ENCODE data around the gene EDRF1. TPM values are rescaled to one million over a fixed set of nuclear protein-coding genes. Genes with fewer than 3 reads are reported as not detected.

The EDRF1 gene
- total and polyA plus RNA-seq, 2 donors from 2014 or later = 11.4 to 25.3 TPM

DNA sequence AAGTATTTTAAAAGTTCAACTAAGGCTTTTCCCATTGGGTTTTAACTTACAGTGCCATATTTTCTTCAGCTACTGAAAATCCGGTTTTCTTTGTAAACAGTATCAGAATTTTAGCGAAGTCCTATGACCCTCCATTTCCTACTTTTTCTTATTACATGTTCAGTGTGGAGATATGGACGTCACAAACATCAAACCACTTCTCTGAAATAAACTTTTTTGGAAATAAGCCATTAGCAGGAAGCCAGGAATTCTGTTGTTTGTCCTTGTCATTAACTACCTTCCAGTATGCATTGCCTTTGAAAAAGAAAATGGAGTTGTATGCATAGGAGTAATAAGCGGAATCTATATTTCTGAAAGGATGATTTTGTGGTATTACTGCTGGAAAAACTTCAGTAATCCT, 47.0 kb downstream of the EDRF1 start:
- FAIRE-seq (no peak), DNase-seq (no peak)
- H3K9ac ChIP-seq (ENCODE audit: low read length in 3 of 3) = no peak overlapping the region
- intact Hi-C loops (cut with DNase I) = no loop called here
- H3K4me1 ChIP-seq (ENCODE audit: control insufficient read depth in 2 of 3, insufficient read depth in 2 of 3, low read depth in 1 of 3, low read length in 3 of 3) = peaks cover 0 to 3% (median 0%) of the 10 kb centered on the region in 3 donors
- no peak overlapping the region for H3K27ac ChIP-seq (ENCODE audit: low read depth in 2 of 2, low read length in 2 of 2)
- H3K9me3 ChIP-seq (ENCODE audit: control insufficient read depth in 2 of 3, insufficient read depth in 1 of 3, low read length in 3 of 3) = no peaks in the 10 kb centered on the region
- H3K4me3 ChIP-seq (ENCODE audit: low read length in 3 of 3) = no peak overlapping the region
- TF ChIP-seq, protein P1, sequence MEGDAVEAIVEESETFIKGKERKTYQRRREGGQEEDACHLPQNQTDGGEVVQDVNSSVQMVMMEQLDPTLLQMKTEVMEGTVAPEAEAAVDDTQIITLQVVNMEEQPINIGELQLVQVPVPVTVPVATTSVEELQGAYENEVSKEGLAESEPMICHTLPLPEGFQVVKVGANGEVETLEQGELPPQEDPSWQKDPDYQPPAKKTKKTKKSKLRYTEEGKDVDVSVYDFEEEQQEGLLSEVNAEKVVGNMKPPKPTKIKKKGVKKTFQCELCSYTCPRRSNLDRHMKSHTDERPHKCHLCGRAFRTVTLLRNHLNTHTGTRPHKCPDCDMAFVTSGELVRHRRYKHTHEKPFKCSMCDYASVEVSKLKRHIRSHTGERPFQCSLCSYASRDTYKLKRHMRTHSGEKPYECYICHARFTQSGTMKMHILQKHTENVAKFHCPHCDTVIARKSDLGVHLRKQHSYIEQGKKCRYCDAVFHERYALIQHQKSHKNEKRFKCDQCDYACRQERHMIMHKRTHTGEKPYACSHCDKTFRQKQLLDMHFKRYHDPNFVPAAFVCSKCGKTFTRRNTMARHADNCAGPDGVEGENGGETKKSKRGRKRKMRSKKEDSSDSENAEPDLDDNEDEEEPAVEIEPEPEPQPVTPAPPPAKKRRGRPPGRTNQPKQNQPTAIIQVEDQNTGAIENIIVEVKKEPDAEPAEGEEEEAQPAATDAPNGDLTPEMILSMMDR (IDR thresholded peaks at IDR 0.05; ENCODE audit: borderline replicate concordance, extremely low read depth, insufficient read depth) = no peak
- peaks cover 11 to 20% (median 13%) of the 10 kb centered on the region in 3 donors for H3K36me3 ChIP-seq (ENCODE audit: control insufficient read depth in 2 of 3, insufficient read depth in 3 of 3, low read length in 3 of 3)
- H3K27me3 ChIP-seq (ENCODE audit: control insufficient read depth, insufficient read depth, low read length) = no peaks in the 10 kb centered on the region

DNA sequence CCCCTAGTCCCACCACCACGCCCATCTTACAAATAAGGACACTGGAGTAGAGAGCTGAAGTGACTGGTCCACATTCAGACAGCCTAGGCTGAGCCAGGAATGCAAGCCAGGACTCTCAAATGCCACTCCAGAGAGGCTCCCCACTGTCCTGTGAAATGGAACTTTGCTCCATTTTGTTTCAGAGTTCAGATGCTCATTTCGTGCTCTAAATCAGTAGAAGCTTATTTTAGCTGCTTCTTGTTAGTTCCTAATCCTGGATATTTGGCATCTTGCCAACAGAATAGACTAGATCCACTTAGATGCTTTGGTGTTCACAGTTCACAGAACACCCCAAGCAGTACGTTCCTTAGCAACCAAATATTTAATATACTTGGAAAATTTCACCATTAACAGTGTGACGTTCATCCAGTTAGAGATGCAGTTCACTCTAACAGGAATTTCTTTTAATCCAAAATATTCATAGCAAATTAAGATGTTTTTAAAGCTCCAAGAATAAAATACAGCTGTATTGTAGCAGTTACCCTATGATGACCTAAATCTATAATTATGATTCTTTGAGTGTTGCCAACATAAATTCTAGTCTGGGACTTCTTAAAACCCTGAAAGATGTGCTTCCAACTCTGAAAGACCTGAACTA, 48.8 kb downstream of the EDRF1 start:
- H3K9me3 ChIP-seq (ENCODE audit: control insufficient read depth in 2 of 3, insufficient read depth in 1 of 3, low read length in 3 of 3) = no peaks in the 10 kb centered on the region
- TF ChIP-seq, protein P1 (IDR thresholded peaks at IDR 0.05; ENCODE audit: borderline replicate concordance, extremely low read depth, insufficient read depth) = no peak
- no peaks in the 10 kb centered on the region for H3K27me3 ChIP-seq (ENCODE audit: control insufficient read depth, insufficient read depth, low read length)
- no peak overlapping the region for H3K9ac ChIP-seq (ENCODE audit: low read length in 3 of 3)
- FAIRE-seq = no peak
- no peak overlapping the region for H3K27ac ChIP-seq (ENCODE audit: low read depth in 2 of 2, low read length in 2 of 2)
- H3K36me3 ChIP-seq (ENCODE audit: control insufficient read depth in 2 of 3, insufficient read depth in 3 of 3, low read length in 3 of 3) = peaks cover 7 to 16% (median 11%) of the 10 kb centered on the region in 3 donors
- H3K4me1 ChIP-seq (ENCODE audit: control insufficient read depth in 2 of 3, insufficient read depth in 2 of 3, low read depth in 1 of 3, low read length in 3 of 3) = peaks cover 0 to 3% (median 0%) of the 10 kb centered on the region in 3 donors
- no peak overlapping the region for H3K4me3 ChIP-seq (ENCODE audit: low read length in 3 of 3)
- intact Hi-C loops (cut with DNase I) = no loop called here
- peak in 2 of 5 donors; percentile 53 to 78 for DNase-seq

DNA sequence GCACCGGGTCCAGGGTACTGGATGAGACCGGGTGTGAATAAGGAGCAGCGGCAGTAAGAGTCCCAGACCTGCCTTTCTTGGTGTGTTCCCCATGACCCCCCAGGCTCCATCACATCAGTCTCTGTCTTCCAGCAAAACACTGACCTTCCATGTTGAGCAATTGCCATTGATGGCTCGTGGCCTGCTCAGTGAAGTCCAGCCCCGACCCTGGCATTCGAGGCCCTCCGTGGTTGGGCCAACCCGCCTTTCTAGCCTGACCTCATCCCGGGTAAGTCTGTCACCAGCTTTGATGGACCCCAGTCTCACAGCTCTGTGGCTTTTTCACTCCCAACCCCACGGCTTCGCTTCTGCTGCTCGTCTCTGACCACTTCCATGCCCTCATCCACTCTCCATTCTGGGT, 49.7 kb downstream of the EDRF1 start:
- Histone ChIP-seq H3K9ac (ENCODE audit: low read length in 3 of 3) (no peak overlapping the region), H3K4me3 (ENCODE audit: low read length in 3 of 3) (no peak overlapping the region), H3K27me3 (ENCODE audit: control insufficient read depth, insufficient read depth, low read length) (no peaks in the 10 kb centered on the region), H3K4me1 (ENCODE audit: control insufficient read depth in 2 of 3, insufficient read depth in 2 of 3, low read depth in 1 of 3, low read length in 3 of 3) (peaks cover 0 to 3% (median 0%) of the 10 kb centered on the region in 3 donors), H3K27ac (ENCODE audit: low read depth in 2 of 2, low read length in 2 of 2) (no peak overlapping the region), H3K9me3 (ENCODE audit: control insufficient read depth in 2 of 3, insufficient read depth in 1 of 3, low read length in 3 of 3) (no peaks in the 10 kb centered on the region), H3K36me3 (ENCODE audit: control insufficient read depth in 2 of 3, insufficient read depth in 3 of 3, low read length in 3 of 3) (peaks cover 1 to 9% (median 6%) of the 10 kb centered on the region in 3 donors)
- no peak for DNase-seq
- TF ChIP-seq, protein P1 (IDR thresholded peaks at IDR 0.05; ENCODE audit: borderline replicate concordance, extremely low read depth, insufficient read depth) = no peak
- intact Hi-C loops (cut with DNase I) = no loop called here
- FAIRE-seq = no peak
